ENCODE measurements around the gene VARS2. TPM values are rescaled to one million over a fixed set of nuclear protein-coding genes. Genes with fewer than 3 reads are reported as not detected.
A peak's percentile ranks its signal among the peaks of the same experiment; 100 is the strongest.

The VARS2 gene
- total RNA-seq, 1 donor = 17.3 TPM

DNA sequence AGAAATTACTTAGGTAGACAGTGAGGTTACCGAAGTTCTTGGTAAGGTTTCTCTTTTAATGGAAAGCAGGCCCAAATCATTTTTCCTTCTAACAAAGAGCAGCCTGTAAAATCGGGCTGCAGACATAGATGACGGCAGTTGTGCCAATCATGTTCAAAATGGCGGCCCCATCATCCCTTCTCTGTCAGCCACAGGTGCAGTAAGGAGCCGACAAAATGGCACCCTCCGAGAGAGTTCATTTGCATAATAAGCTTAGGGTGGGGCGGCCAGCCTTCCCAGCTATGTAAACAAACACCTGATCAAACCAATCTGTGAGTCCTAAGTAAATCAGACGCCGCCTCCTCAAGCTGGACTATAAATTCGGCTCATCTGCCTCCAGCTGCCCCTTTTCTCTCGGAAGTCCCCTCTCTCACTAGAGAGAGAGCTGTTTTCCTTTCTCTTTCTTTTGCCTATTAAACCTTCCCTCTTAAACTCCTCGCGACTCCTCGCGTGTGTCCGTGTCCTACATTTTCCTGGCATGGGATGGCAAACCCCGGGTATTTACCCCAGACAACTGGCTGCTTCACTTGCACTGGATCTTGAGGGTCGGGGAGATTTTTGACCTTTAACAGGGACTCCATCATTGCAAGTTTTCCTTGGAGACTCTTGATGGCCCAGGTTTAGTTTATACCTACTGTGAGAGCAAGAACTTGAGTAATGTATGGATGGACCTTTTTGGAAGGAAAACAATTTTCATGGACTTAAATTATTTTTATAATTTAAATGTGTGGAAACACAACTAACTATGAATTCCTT, 38.6 kb upstream of the VARS2 start:
- no peak overlapping the region for H3K4me3 ChIP-seq (ENCODE audit: low read depth, low read length)
- TF ChIP-seq, protein P1, sequence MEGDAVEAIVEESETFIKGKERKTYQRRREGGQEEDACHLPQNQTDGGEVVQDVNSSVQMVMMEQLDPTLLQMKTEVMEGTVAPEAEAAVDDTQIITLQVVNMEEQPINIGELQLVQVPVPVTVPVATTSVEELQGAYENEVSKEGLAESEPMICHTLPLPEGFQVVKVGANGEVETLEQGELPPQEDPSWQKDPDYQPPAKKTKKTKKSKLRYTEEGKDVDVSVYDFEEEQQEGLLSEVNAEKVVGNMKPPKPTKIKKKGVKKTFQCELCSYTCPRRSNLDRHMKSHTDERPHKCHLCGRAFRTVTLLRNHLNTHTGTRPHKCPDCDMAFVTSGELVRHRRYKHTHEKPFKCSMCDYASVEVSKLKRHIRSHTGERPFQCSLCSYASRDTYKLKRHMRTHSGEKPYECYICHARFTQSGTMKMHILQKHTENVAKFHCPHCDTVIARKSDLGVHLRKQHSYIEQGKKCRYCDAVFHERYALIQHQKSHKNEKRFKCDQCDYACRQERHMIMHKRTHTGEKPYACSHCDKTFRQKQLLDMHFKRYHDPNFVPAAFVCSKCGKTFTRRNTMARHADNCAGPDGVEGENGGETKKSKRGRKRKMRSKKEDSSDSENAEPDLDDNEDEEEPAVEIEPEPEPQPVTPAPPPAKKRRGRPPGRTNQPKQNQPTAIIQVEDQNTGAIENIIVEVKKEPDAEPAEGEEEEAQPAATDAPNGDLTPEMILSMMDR (IDR thresholded peaks at IDR 0.05; ENCODE audit: insufficient read depth, low read depth, low read length) = no peak
- DNase-seq (ENCODE audit: low read depth) = no peak

DNA sequence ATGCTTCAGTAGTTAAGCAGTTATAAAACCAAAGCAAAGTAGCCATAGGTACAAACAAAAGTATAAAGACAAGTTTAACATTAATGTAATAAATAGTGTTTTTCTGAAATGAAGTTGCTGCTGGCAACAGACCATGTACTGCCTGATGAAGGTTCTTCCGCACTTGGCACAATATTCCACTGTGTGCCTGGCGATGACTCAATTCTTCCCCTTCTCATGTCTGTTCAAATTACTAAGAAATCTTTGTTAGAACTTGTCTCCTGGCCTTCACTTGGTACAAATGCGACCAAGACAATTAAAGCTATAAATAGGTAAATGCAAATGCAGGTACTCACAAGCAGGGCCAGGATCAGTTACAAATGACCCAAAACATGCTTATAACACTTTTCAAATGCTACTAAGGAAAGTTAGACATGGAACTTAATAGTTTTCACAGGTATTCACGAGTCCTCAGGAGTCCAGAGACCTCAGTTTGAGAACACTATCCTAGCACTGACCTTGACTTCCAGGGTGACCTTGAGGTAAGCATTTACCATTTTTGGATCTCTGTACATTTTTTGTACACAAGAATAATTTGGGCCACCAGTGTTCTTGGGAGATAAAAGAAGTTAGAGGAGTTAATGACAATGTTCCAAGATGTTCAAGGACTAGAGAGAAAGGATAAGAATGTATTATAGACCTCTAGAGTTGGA, 37.9 kb upstream of the VARS2 start:
- H3K4me3 ChIP-seq (ENCODE audit: low read depth, low read length) = no peak overlapping the region
- TF ChIP-seq, protein P1 (IDR thresholded peaks at IDR 0.05; ENCODE audit: insufficient read depth, low read depth, low read length) = no peak
- peak; percentile 50 for DNase-seq (ENCODE audit: low read depth)

DNA sequence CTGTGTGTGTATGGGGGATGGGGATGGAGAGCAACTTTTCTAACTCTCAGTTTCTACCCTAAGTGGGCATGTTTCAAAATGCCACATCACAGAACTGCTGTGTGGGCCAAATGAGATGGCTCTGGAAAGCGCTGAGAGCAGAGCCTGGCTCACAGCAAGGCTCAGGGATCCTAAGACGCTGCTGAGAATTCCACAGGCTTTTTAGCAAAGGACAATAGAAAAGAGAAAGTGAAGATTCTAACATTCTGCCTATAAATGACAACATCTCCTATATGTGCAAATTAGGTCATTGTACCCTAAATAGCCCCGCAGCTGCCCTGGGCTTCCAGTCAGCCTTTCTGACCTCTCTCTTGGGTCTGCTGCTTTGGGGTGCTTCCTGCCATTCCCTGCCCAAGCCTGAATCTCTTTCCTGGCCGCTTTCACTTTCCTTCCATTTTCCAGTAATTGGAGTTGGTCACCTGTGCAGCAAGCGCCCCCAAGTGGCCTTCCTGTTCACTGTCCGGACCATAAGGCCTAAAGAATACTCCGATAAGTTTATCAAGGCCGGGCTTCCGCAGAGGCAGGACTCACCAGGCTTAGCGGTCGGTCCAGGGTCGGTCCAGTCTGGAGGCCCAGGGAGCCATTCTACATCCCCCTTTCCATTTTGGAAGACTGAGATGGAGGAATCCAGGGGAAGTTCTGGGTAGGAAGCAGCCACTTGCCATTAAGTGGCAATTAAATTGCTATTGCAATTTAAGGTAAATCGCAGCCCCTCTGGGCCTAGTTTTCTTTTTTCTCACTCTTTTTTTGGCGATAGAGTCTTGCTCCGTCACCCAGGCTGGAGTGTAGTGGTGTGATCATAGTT, 36.4 kb upstream of the VARS2 start:
- peak overlapping the region; percentile 34 for H3K4me3 ChIP-seq (ENCODE audit: low read depth, low read length)
- DNase-seq (ENCODE audit: low read depth) = peak; percentile 95
- TF ChIP-seq, protein P1 (IDR thresholded peaks at IDR 0.05; ENCODE audit: insufficient read depth, low read depth, low read length) = peak; percentile 94

DNA sequence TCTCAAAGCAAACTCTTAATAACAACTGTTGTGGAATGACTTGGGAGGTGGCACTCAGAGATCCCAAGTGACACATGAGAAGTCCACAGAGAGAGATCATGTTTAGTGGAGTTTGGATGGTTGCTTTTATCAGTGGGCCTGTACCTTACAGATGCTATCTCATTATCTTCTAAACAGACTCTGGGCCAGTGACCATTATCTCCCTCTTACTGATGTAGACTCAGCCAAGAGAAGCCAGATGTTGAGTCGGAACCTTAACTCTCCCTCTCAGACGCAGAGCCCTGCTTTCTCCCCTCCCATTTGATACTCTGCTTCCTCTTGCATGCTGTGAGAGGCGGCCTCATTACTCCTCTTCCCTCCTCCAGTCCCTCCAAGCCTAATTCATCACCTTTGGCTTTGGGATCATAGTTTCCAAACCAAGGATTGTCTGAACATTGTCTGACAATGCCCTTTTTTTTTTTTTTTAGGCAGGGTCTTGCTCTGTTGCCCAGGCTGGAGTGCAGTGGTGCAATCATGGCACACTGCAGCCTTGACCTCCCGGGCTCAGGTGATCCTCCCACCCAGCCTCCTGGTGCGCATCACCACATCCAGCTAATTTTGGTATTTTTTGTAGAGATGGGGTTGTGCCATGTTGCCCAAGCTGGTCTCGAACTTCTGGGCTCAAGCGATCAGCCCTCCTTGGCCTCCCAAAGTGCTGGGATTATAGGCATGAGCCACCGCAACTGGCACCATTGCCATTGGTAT, 34.2 kb upstream of the VARS2 start:
- no peak overlapping the region for H3K4me3 ChIP-seq (ENCODE audit: low read depth, low read length)
- TF ChIP-seq, protein P1 (IDR thresholded peaks at IDR 0.05; ENCODE audit: insufficient read depth, low read depth, low read length) = no peak
- peak; percentile 13 for DNase-seq (ENCODE audit: low read depth)

DNA sequence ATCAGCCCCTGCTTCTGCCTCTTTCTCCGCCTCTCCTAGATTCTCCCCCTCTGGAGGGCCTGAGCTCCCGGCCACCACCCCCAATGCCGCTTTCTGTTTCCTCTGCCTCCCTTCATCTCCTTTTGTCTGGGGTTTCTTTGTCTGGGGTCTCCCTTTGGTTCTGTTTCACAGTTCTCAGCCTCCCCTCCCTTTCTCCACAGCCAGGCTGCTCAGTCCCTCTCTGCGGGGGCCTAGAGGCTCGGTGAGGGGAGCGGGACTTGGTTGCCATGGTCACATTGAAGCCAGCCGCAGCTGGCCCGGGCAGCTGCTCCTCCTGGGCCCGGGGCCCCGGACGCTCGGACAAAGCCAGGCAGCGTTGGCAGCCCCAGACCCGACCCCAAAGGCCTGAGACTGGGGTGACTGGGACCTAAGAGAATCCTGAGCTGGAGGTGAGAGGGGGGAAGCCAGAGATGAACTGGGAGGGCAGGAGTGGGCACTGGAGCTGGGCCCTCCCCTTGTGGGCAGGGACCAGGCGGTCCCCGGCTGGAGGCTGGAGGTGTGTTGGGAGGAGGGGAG, 33.3 kb upstream of the VARS2 start:
- TF ChIP-seq, protein P1 (IDR thresholded peaks at IDR 0.05; ENCODE audit: insufficient read depth, low read depth, low read length) = no peak

More for the DNA sequence above, 33.3 kb upstream of the VARS2 start:
- no peak for DNase-seq (ENCODE audit: low read depth)
- no peak overlapping the region for H3K4me3 ChIP-seq (ENCODE audit: low read depth, low read length)

Measured in fibroblast of villous mesenchyme (primary cell).